Neural progenitor cell (in vitro differentiated cells): Measurements from ENCODE around the gene COL19A1. TPM values are rescaled to one million over a fixed set of nuclear protein-coding genes. Genes with fewer than 3 reads are reported as not detected.

Experiments
- DNase-seq: peaks from one replicate; pipeline ENCODE4 v3.0.0-alpha.2; 2016; ENCODE audit warnings: low spot score
- H2AFZ ChIP-seq: fragments of 200-600 bp; sonication (generic); replicated peaks from 2 replicates; pipeline ENCODE4 v1.6.1; 2016; ENCODE audit warnings: antibody characterized with exemption
- H3F3A ChIP-seq: fragments of 200-600 bp; sonication (generic); 2 replicates; pipeline ENCODE4 v1.6.1; 2016; ENCODE audit warnings: antibody characterized with exemption, low read depth
- H3K27ac ChIP-seq: fragments of 200-600 bp; sonication (generic); 2 replicates; pipeline ENCODE4 v1.5.1; 2016; ENCODE audit warnings: mild to moderate bottlenecking
- H3K27me3 ChIP-seq: fragments of 200-600 bp; sonication (generic); 2 replicates; pipeline ENCODE4 v1.6.1; 2016; ENCODE audit warnings: mild to moderate bottlenecking, moderate library complexity
- H3K36me3 ChIP-seq: fragments of 200-600 bp; sonication (generic); 2 replicates; pipeline ENCODE4 v1.5.1; 2016
- H3K4me1 ChIP-seq: fragments of 200-600 bp; sonication (generic); 2 replicates; pipeline ENCODE4 v1.6.1; 2016; ENCODE audit warnings: mixed run types
- H3K4me2 ChIP-seq: fragments of 200-600 bp; sonication (generic); 2 replicates; pipeline ENCODE4 v1.6.1; 2016
- H3K4me3 ChIP-seq: fragments of 200-600 bp; sonication (generic); 2 replicates; pipeline ENCODE4 v1.5.1; 2016
- H3K79me2 ChIP-seq: fragments of 200-600 bp; sonication (generic); 2 replicates; pipeline ENCODE4 v1.6.1; 2016; ENCODE audit warnings: low read depth
- H3K9ac ChIP-seq: fragments of 200-600 bp; sonication (generic); 2 replicates; pipeline ENCODE4 v1.6.1; 2016
- H3K9me3 ChIP-seq: fragments of 200-600 bp; sonication (generic); 2 replicates; pipeline ENCODE4 v1.5.1; 2016; ENCODE audit warnings: low read depth
- H4K20me1 ChIP-seq: fragments of 200-600 bp; sonication (generic); 2 replicates; pipeline ENCODE4 v1.6.1; 2016; ENCODE audit warnings: low read depth
- H3K27ac Mint-ChIP-seq: 3 replicates; pipeline ENCODE4 v1.8.0; 2021; ENCODE audit warnings: mixed read lengths
- H3K27me3 Mint-ChIP-seq: 2 replicates; pipeline ENCODE4 v1.8.0; 2022; ENCODE audit warnings: low read depth, mild to moderate bottlenecking, inconsistent platforms, moderate library complexity, mixed read lengths; ENCODE audit not compliant: insufficient read depth
- H3K36me3 Mint-ChIP-seq: 3 replicates; pipeline ENCODE4 v1.8.0; 2021; ENCODE audit warnings: mixed read lengths
- H3K4me1 Mint-ChIP-seq: 3 replicates; pipeline ENCODE4 v1.8.0; 2021; ENCODE audit warnings: mixed read lengths
- H3K4me3 Mint-ChIP-seq: 3 replicates; pipeline ENCODE4 v1.8.0; 2021; ENCODE audit warnings: mild to moderate bottlenecking, moderate library complexity, mixed read lengths
- H3K9me3 Mint-ChIP-seq: 3 replicates; pipeline ENCODE4 v1.8.0; 2020; ENCODE audit warnings: mixed read lengths
- CTCF ChIP-seq: fragments of 200-600 bp; sonication (generic); IDR thresholded peaks from 2 replicates; pipeline ENCODE4 v1.5.1; 2017; ENCODE audit warnings: antibody characterized with exemption, mild to moderate bottlenecking
- EZH2 ChIP-seq: fragments of 200-600 bp; sonication (generic); IDR thresholded peaks from 2 replicates; pipeline ENCODE4 v1.6.1; 2017; ENCODE audit warnings: antibody characterized with exemption, mild to moderate bottlenecking, moderate library complexity
- EZH2phosphoT487 ChIP-seq: fragments of 200-600 bp; sonication (generic); IDR thresholded peaks from 2 replicates; pipeline ENCODE4 v1.6.1; 2017; ENCODE audit warnings: antibody characterized with exemption
- total RNA-seq: library from RNA; depleted of rRNA; stranded (reverse); fragments of >200 nt; gene quantifications from 2 replicates; pipeline ENCODE4 v1.2.3, GENCODE V29; 2015; ENCODE audit warnings: low replicate concordance

COL19A1 gene
- total RNA-seq, 1 donor from 2014 or later, result not detected

GRCh38 chr6:69852706-69853105 lies 13.7 kb upstream of the COL19A1 start:
- Histone ChIP-seq H4K20me1 (no peaks in the 10 kb centered on the region), H3K4me2 (no peak overlapping the region), H3K36me3 (no peaks in the 10 kb centered on the region), H3K79me2 (no peaks in the 10 kb centered on the region), H3K9ac (no peak overlapping the region), H3K4me3 (no peak overlapping the region), H3K27me3 (no peaks in the 10 kb centered on the region), H3K9me3 (peaks cover 4% of the 10 kb centered on the region), H3K4me1 (no peaks in the 10 kb centered on the region), H3F3A (no peaks in the 10 kb centered on the region), H2AFZ (no peak overlapping the region), H3K27ac (no peak overlapping the region)
- Mint-ChIP-seq H3K27me3 (no peaks in the 10 kb centered on the region), H3K4me3 (no peak overlapping the region), H3K36me3 (no peaks in the 10 kb centered on the region), H3K9me3 (peaks cover 5% of the 10 kb centered on the region), H3K27ac (no peak overlapping the region), H3K4me1 (no peaks in the 10 kb centered on the region)
- no peak for TF ChIP-seq CTCF
- TF ChIP-seq EZH2phosphoT487, result no peak
- no peak for TF ChIP-seq EZH2
- no peak for DNase-seq

- no peak overlapping the region for H3K27ac Mint-ChIP-seq
- H3K79me2 ChIP-seq, result no peaks in the 10 kb centered on the region
- no peak for DNase-seq
- no peak overlapping the region for H3K9ac ChIP-seq
- peaks cover 3% of the 10 kb centered on the region for H4K20me1 ChIP-seq
- no peaks in the 10 kb centered on the region for H3K36me3 ChIP-seq
- H3K27me3 Mint-ChIP-seq, result peaks cover 8% of the 10 kb centered on the region
- peaks cover 13% of the 10 kb centered on the region for H3F3A ChIP-seq
- no peak overlapping the region for H3K4me3 ChIP-seq
- H3K27ac ChIP-seq, result no peak overlapping the region
- peaks cover 12% of the 10 kb centered on the region for H3K4me1 Mint-ChIP-seq
- no peak overlapping the region for H2AFZ ChIP-seq
- H3K4me2 ChIP-seq, result no peak overlapping the region
- H3K36me3 Mint-ChIP-seq, result no peaks in the 10 kb centered on the region
- no peaks in the 10 kb centered on the region for H3K9me3 Mint-ChIP-seq
- TF ChIP-seq EZH2 (no peak), CTCF (no peak), EZH2phosphoT487 (no peak)
- H3K9me3 ChIP-seq, result no peaks in the 10 kb centered on the region
- H3K4me1 ChIP-seq, result peaks cover 19% of the 10 kb centered on the region
- peaks cover 36% of the 10 kb centered on the region for H3K27me3 ChIP-seq
- H3K4me3 Mint-ChIP-seq, result no peak overlapping the region
These were observed 4.4 kb upstream of the COL19A1 start for GRCh38 chr6:69861986-69862385.

GRCh38 chr6:69863766-69864165 lies 2.6 kb upstream of the COL19A1 start:
- H3K9ac ChIP-seq, result no peak overlapping the region
- no peak overlapping the region for H3K27ac ChIP-seq
- peaks cover 25% of the 10 kb centered on the region for H3K4me1 ChIP-seq
- no peak for DNase-seq
- no peaks in the 10 kb centered on the region for H3K36me3 ChIP-seq
- Mint-ChIP-seq H3K27ac (no peak overlapping the region), H3K27me3 (peaks cover 12% of the 10 kb centered on the region), H3K4me3 (no peak overlapping the region), H3K36me3 (no peaks in the 10 kb centered on the region), H3K9me3 (no peaks in the 10 kb centered on the region), H3K4me1 (peaks cover 20% of the 10 kb centered on the region)
- TF ChIP-seq EZH2phosphoT487 (no peak), CTCF (no peak), EZH2 (no peak)
- H3F3A ChIP-seq, result peaks cover 23% of the 10 kb centered on the region
- no peaks in the 10 kb centered on the region for H3K9me3 ChIP-seq
- peaks cover 3% of the 10 kb centered on the region for H4K20me1 ChIP-seq
- no peak overlapping the region for H2AFZ ChIP-seq
- peaks cover 54% of the 10 kb centered on the region for H3K27me3 ChIP-seq
- no peak overlapping the region for H3K4me2 ChIP-seq
- no peaks in the 10 kb centered on the region for H3K79me2 ChIP-seq
- H3K4me3 ChIP-seq, result no peak overlapping the region
